Cardiac fibroblast (primary cell): ENCODE results near the gene ISOC1.

Experiments
- DNase-seq, 2 donors: peaks; one replicate each; pipeline versions ENCODE4 v3.0.0 to v3.0.0-alpha.2; 2010; ENCODE audit warnings: low read depth in 2 of 2
- H3K4me3 ChIP-seq, 2 donors: replicated peaks in 1 of 2; 1 replicate in 1 of 2; 2 replicates in 1 of 2; pipeline ENCODE4 v1.5.1; 2011; ENCODE audit warnings: low read depth in 2 of 2, low read length in 2 of 2, mild to moderate bottlenecking in 2 of 2, moderate library complexity in 1 of 2
- TF ChIP-seq, protein P1 (sequence below): IDR thresholded peaks from one replicate; pipeline ENCODE4 v1.5.1; 2011; ENCODE audit warnings: low read depth, mild to moderate bottlenecking, low read length, inconsistent platforms

The ISOC1 gene

DNA sequence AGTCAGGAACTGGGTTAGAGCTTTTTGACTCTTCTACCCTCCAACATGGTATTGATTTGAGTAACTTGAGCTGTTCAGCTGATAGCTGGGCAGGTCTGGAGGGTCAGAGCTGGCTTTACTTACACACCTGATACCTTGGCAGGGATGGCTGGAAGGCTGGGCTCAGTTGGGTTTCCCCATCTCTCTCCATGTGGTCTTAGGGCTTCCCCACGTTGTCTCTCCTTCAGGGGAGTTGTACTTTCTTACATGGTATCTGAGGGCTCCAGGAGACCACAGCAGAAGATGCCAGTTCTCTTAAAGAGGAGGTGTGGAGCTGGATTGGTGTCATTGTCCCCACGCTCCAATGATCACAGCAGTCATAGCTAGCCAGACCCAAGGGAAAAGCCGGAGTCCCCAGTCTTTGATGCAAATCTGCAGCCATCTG, 25.6 kb downstream of the ISOC1 start:
- no peak overlapping the region for H3K4me3 ChIP-seq
- TF ChIP-seq, protein P1, sequence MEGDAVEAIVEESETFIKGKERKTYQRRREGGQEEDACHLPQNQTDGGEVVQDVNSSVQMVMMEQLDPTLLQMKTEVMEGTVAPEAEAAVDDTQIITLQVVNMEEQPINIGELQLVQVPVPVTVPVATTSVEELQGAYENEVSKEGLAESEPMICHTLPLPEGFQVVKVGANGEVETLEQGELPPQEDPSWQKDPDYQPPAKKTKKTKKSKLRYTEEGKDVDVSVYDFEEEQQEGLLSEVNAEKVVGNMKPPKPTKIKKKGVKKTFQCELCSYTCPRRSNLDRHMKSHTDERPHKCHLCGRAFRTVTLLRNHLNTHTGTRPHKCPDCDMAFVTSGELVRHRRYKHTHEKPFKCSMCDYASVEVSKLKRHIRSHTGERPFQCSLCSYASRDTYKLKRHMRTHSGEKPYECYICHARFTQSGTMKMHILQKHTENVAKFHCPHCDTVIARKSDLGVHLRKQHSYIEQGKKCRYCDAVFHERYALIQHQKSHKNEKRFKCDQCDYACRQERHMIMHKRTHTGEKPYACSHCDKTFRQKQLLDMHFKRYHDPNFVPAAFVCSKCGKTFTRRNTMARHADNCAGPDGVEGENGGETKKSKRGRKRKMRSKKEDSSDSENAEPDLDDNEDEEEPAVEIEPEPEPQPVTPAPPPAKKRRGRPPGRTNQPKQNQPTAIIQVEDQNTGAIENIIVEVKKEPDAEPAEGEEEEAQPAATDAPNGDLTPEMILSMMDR: no peak
- no peak for DNase-seq

DNA sequence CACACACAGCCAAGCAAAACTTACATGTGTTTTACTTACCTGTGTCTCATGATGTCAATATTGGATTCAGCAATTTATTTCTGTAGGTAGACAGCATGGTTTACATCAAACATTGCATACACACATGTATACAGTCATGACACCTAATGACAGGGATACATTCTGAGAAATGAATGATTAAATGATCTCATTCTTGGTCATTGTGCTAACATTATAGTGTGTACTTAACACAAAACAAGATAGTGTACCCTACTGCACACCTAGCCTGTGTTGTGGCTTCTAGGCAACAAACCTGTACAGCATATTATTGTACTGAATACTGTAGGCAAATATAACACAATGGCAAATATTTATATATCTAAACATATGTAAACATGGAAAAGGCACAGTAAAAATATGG, 28.0 kb downstream of the ISOC1 start:
- DNase-seq: no peak
- TF ChIP-seq, protein P1: no peak
- H3K4me3 ChIP-seq: no peak overlapping the region

DNA sequence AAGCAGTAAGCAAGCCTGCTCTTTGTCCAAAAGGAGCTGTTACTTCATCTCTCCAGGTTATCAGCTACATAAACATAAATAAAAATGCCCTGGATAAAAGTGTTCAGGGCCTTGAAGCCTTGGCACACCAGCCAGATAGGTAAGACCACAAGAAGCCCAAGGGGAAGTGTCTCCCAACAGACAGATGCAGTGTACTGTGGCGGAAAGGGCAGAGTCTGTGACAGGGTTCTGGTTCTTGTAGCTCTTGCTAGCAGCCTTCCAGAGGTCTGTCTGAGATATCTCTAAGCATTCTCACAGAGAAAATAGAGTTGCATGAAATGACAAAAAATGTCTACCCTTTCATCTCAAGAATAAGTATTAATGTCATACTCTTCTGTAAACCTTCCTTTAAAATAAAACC, 30.1 kb downstream of the ISOC1 start:
- TF ChIP-seq, protein P1: no peak
- H3K4me3 ChIP-seq: no peak overlapping the region
- DNase-seq: no peak

DNA sequence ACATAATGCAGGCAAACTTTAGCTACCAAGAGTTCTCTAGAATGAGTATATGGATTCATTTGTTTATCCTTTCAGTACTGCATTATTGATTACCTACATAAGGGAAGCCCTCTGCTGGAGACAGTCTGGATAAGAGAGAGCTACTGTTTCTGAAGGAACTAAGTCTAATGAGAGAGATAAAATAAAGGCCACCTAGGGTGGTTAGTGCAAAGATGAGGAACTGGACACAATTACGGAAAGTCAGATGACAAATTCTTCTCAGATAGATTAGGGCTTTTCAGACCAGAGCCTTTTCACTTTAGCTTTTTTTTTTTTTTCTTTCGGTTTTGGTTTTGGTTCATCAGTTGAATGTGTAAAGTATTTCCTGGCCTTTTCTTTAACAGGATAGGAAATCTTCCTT, 31.3 kb downstream of the ISOC1 start:
- DNase-seq: no peak
- TF ChIP-seq, protein P1: no peak
- no peak overlapping the region for H3K4me3 ChIP-seq

DNA sequence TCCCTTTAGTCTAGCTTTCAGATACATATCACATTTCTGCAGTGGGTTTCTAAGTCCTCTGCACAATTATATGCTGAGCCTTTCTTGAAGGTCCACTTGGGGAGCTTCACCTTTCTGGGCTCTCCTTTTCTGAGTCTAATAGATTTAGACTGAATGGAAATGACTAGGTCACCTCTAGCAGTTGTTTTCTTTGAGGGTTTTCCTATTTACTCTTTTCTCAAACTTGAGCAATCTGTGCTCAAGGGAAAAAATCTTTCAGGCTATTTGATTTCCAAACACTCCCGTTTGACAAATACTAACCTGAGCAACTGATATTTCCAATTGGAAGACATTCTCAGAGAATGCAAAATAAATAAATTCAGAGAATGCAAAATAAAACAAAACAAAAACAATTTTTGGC, 39.0 kb downstream of the ISOC1 start:
- TF ChIP-seq, protein P1: no peak

DNA sequence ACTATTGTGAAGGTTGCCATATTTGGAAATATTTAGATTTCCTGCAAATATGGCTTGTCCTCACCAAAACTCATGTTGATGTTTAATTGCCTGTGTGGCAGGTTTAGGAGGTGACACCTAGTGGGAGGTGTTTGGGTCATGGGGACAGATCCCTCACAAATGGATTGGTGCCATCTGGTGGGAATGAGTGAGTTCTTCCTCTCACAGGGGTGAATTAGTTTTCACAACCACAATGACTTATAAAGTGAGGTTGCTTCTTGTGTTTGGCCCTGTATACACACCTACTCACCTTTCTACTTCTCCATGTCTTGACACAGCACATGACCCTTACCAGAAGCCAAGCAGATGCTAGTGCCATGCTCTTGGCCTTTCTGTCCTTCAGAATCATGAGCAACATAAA, 41.1 kb downstream of the ISOC1 start:
- no peak overlapping the region for H3K4me3 ChIP-seq
- DNase-seq: no peak
- TF ChIP-seq, protein P1: no peak

More for the DNA sequence above, 39.0 kb downstream of the ISOC1 start:
- DNase-seq: no peak
- H3K4me3 ChIP-seq: no peak overlapping the region

DNA sequence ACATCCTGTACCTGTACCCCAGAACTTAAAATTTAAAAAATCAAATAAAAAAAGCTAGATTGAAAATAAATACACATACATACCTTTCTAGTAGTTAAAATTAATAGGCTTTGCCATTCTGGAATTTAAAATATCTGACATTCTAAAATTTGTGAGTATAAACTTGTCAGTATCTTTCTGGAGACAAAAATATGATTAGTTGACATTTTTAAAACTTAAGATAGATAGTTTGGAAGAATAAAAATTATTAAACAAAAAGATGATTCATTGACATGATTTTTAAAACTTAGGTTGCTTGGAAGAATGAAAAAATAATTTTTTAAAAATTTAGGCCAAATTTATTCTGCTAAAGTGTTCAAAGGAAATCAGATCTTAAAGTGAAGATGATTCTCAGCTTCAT, 43.1 kb downstream of the ISOC1 start:
- H3K4me3 ChIP-seq: no peak overlapping the region
- TF ChIP-seq, protein P1: no peak
- no peak for DNase-seq
